Skeletal muscle satellite cell (primary cell): ENCODE measurements around the gene TMEM109.

Experiments
- H3K27me3 ChIP-seq: 2 replicates; pipeline ENCODE4 v1.7.0; 2013; ENCODE audit warnings: low read length; ENCODE audit not compliant: control insufficient read depth, insufficient read depth
- H3K36me3 ChIP-seq: 2 replicates; pipeline ENCODE4 v1.7.0; 2013; ENCODE audit warnings: mild to moderate bottlenecking, control low read depth, low read length; ENCODE audit not compliant: insufficient read depth
- H3K4me1 ChIP-seq: 2 replicates; pipeline ENCODE4 v1.7.0; 2013; ENCODE audit warnings: low read length; ENCODE audit not compliant: control insufficient read depth, insufficient read depth
- H3K4me2 ChIP-seq: 2 replicates; pipeline ENCODE4 v1.7.0; 2013; ENCODE audit warnings: mild to moderate bottlenecking, low read length
- H3K4me3 ChIP-seq: 2 replicates; pipeline ENCODE4 v1.7.0; 2013; ENCODE audit warnings: low read length
- H3K9ac ChIP-seq: 2 replicates; pipeline ENCODE4 v1.7.0; 2013; ENCODE audit warnings: mild to moderate bottlenecking, low read depth, low read length, moderate library complexity
- H3K9me3 ChIP-seq: replicated peaks from 2 replicates; pipeline ENCODE4 v1.7.0; 2013; ENCODE audit warnings: mild to moderate bottlenecking, control low read depth, low read length

The TMEM109 gene

GRCh38 chr11:60939855-60940254, 25.9 kb downstream of the TMEM109 start:
- Histone ChIP-seq H3K27me3 (no peaks in the 10 kb centered on the region), H3K9ac (no peak overlapping the region), H3K4me2 (no peak overlapping the region), H3K4me1 (no peaks in the 10 kb centered on the region), H3K4me3 (no peak overlapping the region), H3K36me3 (no peaks in the 10 kb centered on the region), H3K9me3 (no peaks in the 10 kb centered on the region)

GRCh38 chr11:60941371-60942119, 27.6 kb downstream of the TMEM109 start:
- Histone ChIP-seq H3K36me3 (no peaks in the 10 kb centered on the region), H3K4me2 (no peak overlapping the region), H3K27me3 (no peaks in the 10 kb centered on the region), H3K9me3 (no peaks in the 10 kb centered on the region), H3K9ac (no peak overlapping the region), H3K4me1 (no peaks in the 10 kb centered on the region), H3K4me3 (no peak overlapping the region)

- Histone ChIP-seq H3K36me3 (no peaks in the 10 kb centered on the region), H3K4me2 (no peak overlapping the region), H3K9ac (no peak overlapping the region), H3K4me3 (no peak overlapping the region), H3K9me3 (no peaks in the 10 kb centered on the region), H3K4me1 (no peaks in the 10 kb centered on the region), H3K27me3 (no peaks in the 10 kb centered on the region)
Measured at GRCh38 chr11:60942219-60942618, 28.3 kb downstream of the TMEM109 start.

GRCh38 chr11:60942970-60943565, 29.1 kb downstream of the TMEM109 start:
- Histone ChIP-seq H3K4me1 (no peaks in the 10 kb centered on the region), H3K36me3 (no peaks in the 10 kb centered on the region), H3K9me3 (no peaks in the 10 kb centered on the region), H3K9ac (no peak overlapping the region), H3K27me3 (no peaks in the 10 kb centered on the region), H3K4me2 (no peak overlapping the region), H3K4me3 (no peak overlapping the region)

DNA sequence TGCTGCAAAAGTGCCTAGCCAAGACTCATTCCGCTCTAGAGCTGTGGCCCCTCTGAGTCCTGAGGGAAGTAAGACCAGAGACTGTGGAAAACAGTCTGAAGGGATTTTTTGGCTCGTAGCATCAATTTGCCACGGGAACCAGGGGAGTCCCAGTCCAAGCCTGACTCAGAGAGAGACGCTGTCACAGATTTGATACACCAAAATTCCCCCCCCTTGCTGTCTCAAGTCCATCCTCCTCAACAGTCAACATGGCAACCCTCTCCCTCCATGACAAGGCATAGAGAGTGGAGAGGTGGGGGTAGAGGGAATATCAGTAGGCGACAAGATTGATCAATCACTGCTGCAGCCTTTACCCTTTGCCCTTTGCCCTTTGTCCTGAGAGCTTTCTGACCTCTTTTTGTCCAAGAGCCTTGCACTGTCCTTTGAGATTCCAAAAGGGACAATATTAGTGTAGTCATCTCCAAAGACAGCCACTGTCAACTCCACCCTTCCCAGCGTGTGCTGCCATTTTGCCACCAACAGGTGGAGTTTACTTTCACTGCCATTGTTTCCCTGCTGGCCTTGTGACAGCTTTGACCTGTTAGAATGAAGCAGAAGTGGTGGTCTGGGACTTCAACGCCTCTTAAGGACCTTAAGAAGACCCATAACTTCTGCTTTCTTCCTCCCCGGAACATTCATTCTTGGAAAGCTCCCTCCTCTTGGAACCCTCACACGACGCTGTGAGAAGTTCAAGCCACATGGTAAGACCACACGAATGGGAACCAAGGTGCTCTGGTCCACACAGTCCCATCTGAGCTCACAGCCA, 30.7 kb downstream of the TMEM109 start:
- Histone ChIP-seq H3K4me3 (no peak overlapping the region), H3K27me3 (no peaks in the 10 kb centered on the region), H3K9me3 (no peaks in the 10 kb centered on the region), H3K9ac (no peak overlapping the region), H3K36me3 (no peaks in the 10 kb centered on the region), H3K4me2 (no peak overlapping the region), H3K4me1 (no peaks in the 10 kb centered on the region)

DNA sequence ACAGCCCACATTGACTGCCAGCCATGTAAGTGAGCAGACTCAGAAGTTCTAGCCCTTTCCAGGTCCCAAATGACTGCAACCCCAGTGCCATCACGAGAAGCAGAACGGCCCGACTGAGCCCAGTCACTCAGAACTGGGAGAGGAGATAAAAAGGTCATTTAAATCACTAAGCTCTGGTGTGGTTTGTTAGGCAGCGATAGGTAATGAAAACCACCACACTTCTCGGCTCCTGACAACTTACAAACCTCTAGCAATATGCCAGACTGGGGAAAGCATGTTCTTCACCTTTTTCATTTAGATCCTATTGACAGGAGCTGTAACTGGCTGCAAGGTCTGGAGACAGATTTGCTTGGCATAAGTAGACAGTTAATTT, 31.3 kb downstream of the TMEM109 start:
- Histone ChIP-seq H3K36me3 (no peaks in the 10 kb centered on the region), H3K9ac (no peak overlapping the region), H3K9me3 (no peaks in the 10 kb centered on the region), H3K27me3 (peaks cover 4% of the 10 kb centered on the region), H3K4me2 (no peak overlapping the region), H3K4me1 (no peaks in the 10 kb centered on the region), H3K4me3 (no peak overlapping the region)

- no peaks in the 10 kb centered on the region for H3K9me3 ChIP-seq
- no peak overlapping the region for H3K4me2 ChIP-seq
- H3K9ac ChIP-seq: no peak overlapping the region
- peaks cover 2% of the 10 kb centered on the region for H3K4me1 ChIP-seq
- peaks cover 4% of the 10 kb centered on the region for H3K27me3 ChIP-seq
- H3K36me3 ChIP-seq: no peaks in the 10 kb centered on the region
- no peak overlapping the region for H3K4me3 ChIP-seq
Measured at GRCh38 chr11:60946601-60947264, 32.8 kb downstream of the TMEM109 start.

DNA sequence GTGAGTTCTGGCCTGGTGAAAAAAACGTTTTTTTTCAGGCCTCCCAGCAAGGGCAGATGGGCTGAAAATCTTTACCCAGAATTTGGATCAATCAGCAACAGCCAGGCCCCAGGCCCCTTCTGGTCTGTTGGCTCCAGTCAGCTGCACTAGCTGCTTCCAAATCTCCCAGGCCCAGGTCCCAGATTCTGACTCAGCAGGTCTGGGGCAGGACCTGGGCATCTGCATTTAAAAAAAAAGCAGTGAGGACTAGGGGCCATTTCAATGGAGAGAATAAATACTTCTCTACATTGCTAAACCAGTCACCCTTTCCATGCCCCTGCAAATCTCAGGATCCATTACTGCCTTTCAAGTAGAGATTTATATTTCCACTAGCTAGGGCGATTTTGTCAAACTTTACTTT, 33.7 kb downstream of the TMEM109 start:
- Histone ChIP-seq H3K4me1 (peaks cover 12% of the 10 kb centered on the region), H3K4me3 (no peak overlapping the region), H3K36me3 (no peaks in the 10 kb centered on the region), H3K4me2 (no peak overlapping the region), H3K9me3 (no peaks in the 10 kb centered on the region), H3K27me3 (peaks cover 4% of the 10 kb centered on the region), H3K9ac (no peak overlapping the region)

GRCh38 chr11:60948250-60948649, 34.3 kb downstream of the TMEM109 start:
- Histone ChIP-seq H3K4me3 (no peak overlapping the region), H3K4me1 (peaks cover 12% of the 10 kb centered on the region), H3K9me3 (no peaks in the 10 kb centered on the region), H3K9ac (no peak overlapping the region), H3K27me3 (peaks cover 4% of the 10 kb centered on the region), H3K36me3 (no peaks in the 10 kb centered on the region), H3K4me2 (no peak overlapping the region)

DNA sequence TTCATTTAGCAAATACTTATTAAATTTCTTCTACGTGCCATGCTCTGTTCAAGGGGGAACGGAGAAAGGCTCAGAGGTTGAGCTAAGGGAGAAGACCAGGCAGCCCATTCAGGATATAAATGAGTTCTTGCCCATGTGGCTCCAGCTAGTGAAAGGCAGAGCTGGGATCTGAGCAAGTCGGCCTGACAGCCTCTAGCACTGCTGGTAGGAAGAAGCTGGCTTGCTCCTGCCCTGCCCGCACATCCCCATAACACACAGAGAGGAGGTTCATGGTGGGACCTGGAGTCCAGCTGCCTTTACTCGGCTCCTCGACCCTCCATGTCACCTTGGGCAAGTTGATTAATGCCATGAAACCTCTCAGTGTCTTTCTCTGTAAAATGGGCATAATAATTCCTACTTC, 36.1 kb downstream of the TMEM109 start:
- Histone ChIP-seq H3K27me3 (peaks cover 4% of the 10 kb centered on the region), H3K4me2 (no peak overlapping the region), H3K4me3 (no peak overlapping the region), H3K36me3 (no peaks in the 10 kb centered on the region), H3K9ac (no peak overlapping the region), H3K9me3 (no peaks in the 10 kb centered on the region), H3K4me1 (peaks cover 12% of the 10 kb centered on the region)

DNA sequence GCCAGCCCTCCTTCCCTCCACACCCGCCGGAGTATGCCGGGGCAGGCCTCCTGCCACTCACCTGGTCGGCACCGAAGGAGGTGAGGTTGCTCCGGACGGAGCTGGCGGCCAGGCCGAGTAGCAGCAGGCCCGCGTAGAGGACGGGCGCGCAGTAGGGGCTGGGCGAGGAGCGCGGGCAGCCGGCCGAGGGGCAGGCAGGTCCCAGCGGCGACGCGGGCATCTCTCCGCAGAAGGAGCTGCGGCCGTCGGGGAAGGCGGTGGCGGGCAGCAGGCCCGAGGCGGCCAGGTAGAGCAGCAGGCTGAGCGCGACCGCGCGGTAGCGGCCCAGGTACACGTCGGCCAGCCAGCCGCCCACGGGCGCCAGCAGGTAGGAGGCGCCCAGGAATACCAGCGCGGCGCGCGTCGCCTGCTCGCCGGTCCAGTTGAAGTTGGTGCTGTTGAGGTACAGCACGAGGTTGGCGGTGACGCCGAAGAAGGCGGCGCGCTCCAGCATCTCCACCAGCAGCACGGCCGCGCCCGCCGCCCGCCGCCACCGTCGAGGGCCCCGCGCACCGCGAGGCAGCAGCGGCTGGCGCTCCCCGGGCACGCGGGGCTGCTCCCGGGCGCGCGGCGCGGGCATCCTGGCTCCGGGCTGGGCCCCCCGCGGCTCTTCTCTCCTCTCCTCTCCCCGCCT, 37.1 kb downstream of the TMEM109 start:
- Histone ChIP-seq H3K4me3 (peak overlapping the region; percentile 69), H3K9ac (peak overlapping the region; percentile 83), H3K27me3 (peaks cover 4% of the 10 kb centered on the region), H3K4me1 (peaks cover 12% of the 10 kb centered on the region), H3K9me3 (no peaks in the 10 kb centered on the region), H3K4me2 (peak overlapping the region; percentile 89), H3K36me3 (no peaks in the 10 kb centered on the region)
